Mesothelial cell of epicardium (in vitro differentiated cells): ENCODE measurements around the gene MRPL9. TPM values are rescaled to one million over a fixed set of nuclear protein-coding genes. Genes with fewer than 3 reads are reported as not detected.
"Not testable (repeated sequence)": the region's sequence is repeated elsewhere in the genome, so short reads cannot be mapped to it uniquely, and the experiment has no call there.

Experiments
- DNase-seq, 2 experiments: peaks; one replicate each; pipeline ENCODE4 v3.0.0; 2021; ENCODE audit warnings: low spot score in 2 of 2; ENCODE audit not compliant: unreplicated experiment in 2 of 2
- H3K27ac Mint-ChIP-seq: 2 replicates; pipeline ENCODE4 v1.8.0; 2021; ENCODE audit warnings: mixed read lengths
- H3K27me3 Mint-ChIP-seq: 2 replicates; pipeline ENCODE4 v1.8.0; 2021; ENCODE audit warnings: low read depth, mixed read lengths
- H3K36me3 Mint-ChIP-seq: 2 replicates; pipeline ENCODE4 v1.8.0; 2021; ENCODE audit warnings: mixed read lengths
- H3K4me1 Mint-ChIP-seq: 2 replicates; pipeline ENCODE4 v1.8.0; 2021; ENCODE audit warnings: mixed read lengths
- H3K4me3 Mint-ChIP-seq: 2 replicates; pipeline ENCODE4 v1.8.0; 2021; ENCODE audit warnings: mild to moderate bottlenecking, moderate library complexity, mixed read lengths
- H3K9me3 Mint-ChIP-seq: 2 replicates; pipeline ENCODE4 v1.8.0; 2021; ENCODE audit warnings: mixed read lengths
- total RNA-seq: library from RNA; stranded (reverse); gene quantifications from 3 replicates; pipeline ENCODE4 v1.2.1, GENCODE V29; 2021
- TF ChIP-seq, protein P1 (sequence below): fragments of 200-600 bp; sonication (generic); IDR thresholded peaks from one replicate; pipeline ENCODE4 v1.5.0; 2021; ENCODE audit warnings: antibody characterized with exemption; ENCODE audit not compliant: unreplicated experiment

Gene MRPL9
- total RNA-seq, 1 donor from 2014 or later = 73.1 TPM

DNA sequence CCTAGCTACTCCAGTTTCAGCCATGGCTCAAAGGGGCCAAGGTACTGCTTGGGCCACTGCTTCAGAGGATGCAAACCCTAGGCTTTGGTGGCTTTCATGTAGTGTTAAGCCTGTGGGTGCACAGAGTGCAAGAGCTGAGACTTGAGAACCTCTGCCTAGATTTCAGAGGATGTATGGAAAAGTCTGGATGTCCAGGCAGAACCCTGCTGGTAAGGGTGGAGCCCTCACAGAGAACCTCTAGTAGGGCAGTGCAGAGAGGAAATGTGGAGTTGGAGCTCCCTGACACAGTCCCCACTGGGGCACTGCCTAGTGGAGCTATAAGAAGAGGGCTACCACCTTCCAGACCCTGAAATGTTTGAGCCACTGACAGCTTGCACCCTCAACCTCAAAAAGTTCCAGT, 25.8 kb downstream of the MRPL9 start:
- H3K4me3 Mint-ChIP-seq = no peak overlapping the region
- DNase-seq = no peak
- TF ChIP-seq, protein P1, sequence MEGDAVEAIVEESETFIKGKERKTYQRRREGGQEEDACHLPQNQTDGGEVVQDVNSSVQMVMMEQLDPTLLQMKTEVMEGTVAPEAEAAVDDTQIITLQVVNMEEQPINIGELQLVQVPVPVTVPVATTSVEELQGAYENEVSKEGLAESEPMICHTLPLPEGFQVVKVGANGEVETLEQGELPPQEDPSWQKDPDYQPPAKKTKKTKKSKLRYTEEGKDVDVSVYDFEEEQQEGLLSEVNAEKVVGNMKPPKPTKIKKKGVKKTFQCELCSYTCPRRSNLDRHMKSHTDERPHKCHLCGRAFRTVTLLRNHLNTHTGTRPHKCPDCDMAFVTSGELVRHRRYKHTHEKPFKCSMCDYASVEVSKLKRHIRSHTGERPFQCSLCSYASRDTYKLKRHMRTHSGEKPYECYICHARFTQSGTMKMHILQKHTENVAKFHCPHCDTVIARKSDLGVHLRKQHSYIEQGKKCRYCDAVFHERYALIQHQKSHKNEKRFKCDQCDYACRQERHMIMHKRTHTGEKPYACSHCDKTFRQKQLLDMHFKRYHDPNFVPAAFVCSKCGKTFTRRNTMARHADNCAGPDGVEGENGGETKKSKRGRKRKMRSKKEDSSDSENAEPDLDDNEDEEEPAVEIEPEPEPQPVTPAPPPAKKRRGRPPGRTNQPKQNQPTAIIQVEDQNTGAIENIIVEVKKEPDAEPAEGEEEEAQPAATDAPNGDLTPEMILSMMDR = no peak
- H3K36me3 Mint-ChIP-seq = no peaks in the 10 kb centered on the region
- peaks cover 11% of the 10 kb centered on the region for H3K9me3 Mint-ChIP-seq
- peaks cover 5% of the 10 kb centered on the region for H3K27me3 Mint-ChIP-seq
- no peak overlapping the region for H3K27ac Mint-ChIP-seq
- peaks cover 12% of the 10 kb centered on the region for H3K4me1 Mint-ChIP-seq

DNA sequence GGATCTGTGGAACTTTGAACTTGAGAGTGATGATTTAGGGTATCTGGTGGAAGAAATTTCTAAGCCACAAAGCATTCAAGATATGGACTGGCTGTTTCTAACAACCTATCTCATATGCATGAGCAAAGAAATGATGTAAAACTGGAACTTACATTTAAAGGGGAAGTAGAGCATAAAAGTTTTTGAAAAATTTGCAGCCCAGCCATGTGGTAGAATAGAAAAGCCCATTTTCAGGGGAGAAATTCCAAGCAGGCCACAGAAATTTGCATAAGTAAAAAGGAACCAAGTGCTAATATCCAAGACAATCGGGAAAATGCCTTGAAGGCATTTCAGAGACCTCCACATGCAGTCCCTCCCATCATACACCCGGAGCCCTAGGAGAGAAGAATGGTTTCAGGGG, 26.3 kb downstream of the MRPL9 start:
- TF ChIP-seq, protein P1 = no peak
- no peak for DNase-seq
- Mint-ChIP-seq H3K4me3 (no peak overlapping the region), H3K9me3 (peaks cover 11% of the 10 kb centered on the region), H3K27ac (no peak overlapping the region), H3K27me3 (peaks cover 2% of the 10 kb centered on the region), H3K4me1 (peaks cover 12% of the 10 kb centered on the region), H3K36me3 (no peaks in the 10 kb centered on the region)

DNA sequence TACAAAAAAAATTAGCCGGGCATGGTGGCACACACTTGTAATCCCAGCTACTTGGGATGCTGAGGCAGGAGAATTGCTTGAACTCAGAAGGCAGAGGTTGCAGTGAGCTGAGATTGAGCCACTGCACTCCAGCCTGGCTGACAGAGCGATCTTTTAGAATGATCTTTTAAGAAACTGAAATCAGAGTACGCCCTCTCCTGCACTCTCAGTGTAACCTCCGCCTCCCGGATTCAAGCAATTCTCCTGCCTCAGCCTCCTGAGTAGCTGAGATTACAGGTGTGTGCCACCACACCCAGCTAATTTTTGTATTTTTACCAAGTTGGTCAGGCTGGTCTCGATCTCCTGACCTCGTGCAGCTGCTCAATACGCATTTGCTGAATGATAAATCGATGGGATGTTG, 29.3 kb downstream of the MRPL9 start:
- peaks cover 11% of the 10 kb centered on the region for H3K9me3 Mint-ChIP-seq
- not testable (repeated sequence) for H3K27ac Mint-ChIP-seq, DNase-seq, H3K27me3 Mint-ChIP-seq, H3K4me1 Mint-ChIP-seq, H3K4me3 Mint-ChIP-seq, H3K36me3 Mint-ChIP-seq

DNA sequence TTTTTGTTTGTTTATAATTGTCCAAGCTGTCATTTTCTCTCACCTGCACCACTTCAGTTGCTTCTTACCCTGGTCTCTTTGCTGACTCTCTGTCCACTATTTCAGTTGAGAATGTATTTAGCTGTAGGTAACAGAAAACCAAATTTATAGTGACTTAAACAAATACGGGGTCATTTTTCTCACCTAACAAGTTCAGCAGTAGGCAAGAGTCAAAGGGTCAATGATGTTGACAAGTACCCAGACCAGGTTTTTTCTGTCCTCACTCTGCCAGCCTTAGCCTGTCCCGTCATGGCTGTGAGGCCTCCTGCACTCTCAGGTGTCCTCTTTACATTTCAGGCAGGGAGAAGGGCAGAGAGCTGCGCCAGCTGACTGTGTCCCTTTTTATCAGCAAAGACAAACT, 30.2 kb downstream of the MRPL9 start:
- H3K27me3 Mint-ChIP-seq = peaks cover 14% of the 10 kb centered on the region
- H3K4me1 Mint-ChIP-seq = no peaks in the 10 kb centered on the region
- TF ChIP-seq, protein P1 = no peak
- no peak for DNase-seq
- no peak overlapping the region for H3K27ac Mint-ChIP-seq
- H3K9me3 Mint-ChIP-seq = peaks cover 10% of the 10 kb centered on the region
- H3K4me3 Mint-ChIP-seq = no peak overlapping the region
- no peaks in the 10 kb centered on the region for H3K36me3 Mint-ChIP-seq

DNA sequence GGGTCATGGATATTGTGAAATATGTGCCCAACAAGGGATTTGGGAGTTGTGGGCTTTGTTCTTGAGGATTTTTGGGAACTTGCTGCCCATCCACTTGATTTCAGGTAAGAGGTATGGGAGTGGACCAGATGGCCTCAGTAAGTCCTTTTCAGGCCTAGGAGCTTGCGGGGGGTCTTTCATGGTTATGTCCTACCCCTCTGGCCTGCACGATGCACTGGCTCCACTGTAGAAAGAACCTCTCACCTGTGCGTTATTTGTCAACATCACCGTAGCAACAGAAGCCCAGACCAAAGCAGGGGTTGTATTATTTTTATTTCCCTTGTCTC, 33.4 kb downstream of the MRPL9 start:
- Mint-ChIP-seq H3K4me3 (no peak overlapping the region), H3K9me3 (no peaks in the 10 kb centered on the region), H3K27ac (no peak overlapping the region), H3K36me3 (no peaks in the 10 kb centered on the region), H3K27me3 (peaks cover 39% of the 10 kb centered on the region), H3K4me1 (no peaks in the 10 kb centered on the region)
- TF ChIP-seq, protein P1 = no peak
- no peak for DNase-seq

DNA sequence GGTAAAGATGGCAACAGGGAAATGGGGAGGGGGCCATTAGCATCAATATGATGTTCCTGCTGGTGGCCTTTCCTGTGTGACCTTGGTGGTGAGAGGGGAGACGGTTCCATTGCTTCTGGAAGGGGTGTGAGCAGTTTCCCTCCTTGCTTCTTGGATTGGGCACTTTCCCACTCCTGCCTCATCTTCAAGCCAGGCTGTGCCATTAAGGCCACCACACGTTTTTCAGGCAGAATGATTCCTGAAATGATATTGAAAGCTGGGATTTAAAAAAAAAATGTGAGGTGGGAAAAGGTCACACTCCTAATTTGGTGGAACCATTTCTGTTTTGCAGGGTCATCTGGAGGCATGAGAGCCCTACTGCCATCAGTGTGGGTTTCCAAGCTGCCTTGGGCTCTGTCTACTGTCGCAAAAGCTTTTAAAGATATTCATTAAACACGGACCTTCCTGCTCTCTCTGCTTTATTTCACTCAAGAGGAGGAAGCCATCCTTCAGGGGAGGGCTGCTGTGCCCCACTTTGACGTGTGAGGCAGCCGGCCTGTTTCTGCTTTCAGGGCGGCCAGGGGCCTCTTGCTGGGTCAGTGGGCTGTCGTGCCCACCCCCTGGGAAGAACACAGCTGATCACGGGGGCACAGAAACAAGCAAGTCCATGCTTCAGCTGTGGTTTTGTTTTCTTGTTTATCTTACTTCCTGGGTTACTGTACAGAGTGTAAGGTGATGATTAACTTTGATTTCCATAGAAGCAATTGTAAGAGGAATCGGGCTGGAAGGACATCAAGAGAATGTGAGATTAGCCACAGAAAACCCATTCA, 33.9 kb downstream of the MRPL9 start:
- TF ChIP-seq, protein P1 = no peak
- Mint-ChIP-seq H3K27ac (no peak overlapping the region), H3K4me3 (no peak overlapping the region), H3K4me1 (no peaks in the 10 kb centered on the region), H3K27me3 (peaks cover 44% of the 10 kb centered on the region), H3K36me3 (no peaks in the 10 kb centered on the region), H3K9me3 (no peaks in the 10 kb centered on the region)
- no peak for DNase-seq
